SK-MEL-5 (cell line): ENCODE data around the gene DHX35. TPM values are rescaled to one million over a fixed set of nuclear protein-coding genes. Genes with fewer than 3 reads are reported as not detected.

Experiments used
- DNase-seq: peaks from one replicate; pipeline ENCODE4 v3.0.0-alpha.2; 2016; ENCODE audit warnings: low read depth, low spot score
- in situ Hi-C: cut with HindIII; loops from 2 replicates; pipeline ENCODE4 v1.10.0; 2016; ENCODE audit warnings: low sequenced_read_pairs, high pct_unique_total_duplicates, low pct_unique_long_range_greater_than_20kb
- small RNA-seq, 2 experiments: library from RNA; depleted of rRNA; stranded (forward); fragments of <200 nt; gene quantifications; one replicate each; pipeline ENCODE3, GENCODE V24; 2014
- total RNA-seq: library from RNA; depleted of rRNA; stranded (reverse); fragments of >200 nt; shearing (Covaris generic); gene quantifications from 2 replicates; pipeline ENCODE4 v1.2.3, GENCODE V29; 2014; rRNA removed

The DHX35 gene
- total RNA-seq, 1 experiment from 2014 or later, result 21.3 TPM

- DNase-seq, result no peak
- in situ Hi-C loops, result no loop called here
Observed at GRCh38 chr20:39070484-39071231, 108.5 kb downstream of the DHX35 start.

GRCh38 chr20:39072132-39072531 is 110.0 kb downstream of the DHX35 start:
- DNase-seq, result no peak
- in situ Hi-C loops, result no loop called here

- DNase-seq, result no peak
- in situ Hi-C loops, result no loop called here
Observed at GRCh38 chr20:39072653-39073052, 110.5 kb downstream of the DHX35 start.

- DNase-seq, result no peak
- in situ Hi-C loops, result no loop called here
Observed at GRCh38 chr20:39075731-39076130, 113.6 kb downstream of the DHX35 start.

GRCh38 chr20:39076958-39077357 is 114.8 kb downstream of the DHX35 start:
- in situ Hi-C loops, result no loop called here
- DNase-seq, result no peak

- no peak for DNase-seq
- in situ Hi-C loops, result no loop called here
Observed at GRCh38 chr20:39080326-39080725, 118.2 kb downstream of the DHX35 start.

GRCh38 chr20:39081255-39081654 is 119.1 kb downstream of the DHX35 start:
- in situ Hi-C loops, result no loop called here
- peak; percentile 85 for DNase-seq

GRCh38 chr20:39082622-39083398 is 120.7 kb downstream of the DHX35 start:
- in situ Hi-C loops, result no loop called here
- no peak for DNase-seq

GRCh38 chr20:39083761-39084160 is 121.6 kb downstream of the DHX35 start:
- in situ Hi-C loops, result no loop called here
- DNase-seq, result no peak

GRCh38 chr20:39089029-39089428 is 126.9 kb downstream of the DHX35 start:
- no peak for DNase-seq
- in situ Hi-C loops, result no loop called here

Small RNAs within 50 kb of the gene (small RNA-seq; reads per million reads assigned to genes)
- gene AL023803.1, result 0 reads per million in 2 experiments

Other genes starting within 250 kb of the DHX35 start
- not detected in 2 replicates for gene SLC32A1, start 237.9 kb upstream of the DHX35 start, total RNA-seq
- gene ACTR5, start 213.9 kb upstream of the DHX35 start, total RNA-seq, result 8.4 and 10.4 TPM in 2 replicates
- 0.56 and 0.69 TPM in 2 replicates for gene PPP1R16B, start 156.6 kb upstream of the DHX35 start, total RNA-seq
- gene FAM83D, start 35.9 kb upstream of the DHX35 start, total RNA-seq, result 35.7 and 36.6 TPM in 2 replicates